ENCODE measurements around the gene TEX2.
"Not testable (repeated sequence)": the region's sequence is repeated elsewhere in the genome, so short reads cannot be mapped to it uniquely, and the experiment has no call there.

The TEX2 gene

DNA sequence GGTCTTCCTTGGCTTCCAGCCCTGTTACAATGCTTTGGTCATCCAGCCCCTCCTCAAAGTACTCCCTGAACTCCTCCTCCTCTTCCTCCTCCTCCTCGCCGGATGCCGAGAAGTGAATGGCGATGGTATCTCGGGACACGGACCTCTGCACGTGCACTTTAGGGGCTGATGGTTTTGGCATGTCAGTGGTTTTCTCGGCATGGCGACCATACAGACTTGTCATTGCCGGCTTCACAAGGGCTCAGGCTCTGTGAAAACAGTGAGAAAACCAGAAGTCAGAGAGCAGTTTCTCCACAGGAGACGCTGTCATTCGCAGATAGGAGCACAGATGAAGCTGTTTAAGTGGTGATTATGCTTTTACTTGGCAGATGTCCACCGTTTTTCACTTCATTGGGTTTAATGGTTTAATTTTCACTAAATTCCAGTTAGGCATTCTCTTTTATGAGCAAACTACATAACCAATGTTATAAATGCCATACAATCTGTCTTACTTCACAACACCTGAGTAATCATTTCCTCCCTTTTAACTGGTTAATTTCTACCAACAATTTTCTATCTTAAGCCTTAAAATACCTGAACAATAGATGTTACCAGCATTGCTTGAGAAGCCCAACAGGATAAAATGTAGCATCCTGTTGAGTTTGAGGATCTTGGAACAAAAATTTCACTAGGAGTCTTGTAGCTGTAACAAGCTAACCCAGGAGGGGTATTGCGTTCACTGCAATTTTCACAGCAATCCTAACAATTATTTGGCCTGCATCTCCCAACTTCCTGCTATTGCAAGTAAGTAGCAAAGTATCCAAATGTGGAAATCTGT is 48.9 kb downstream of the TEX2 start:
- H3K27ac Mint-ChIP-seq: no peak overlapping the region
- H3K27me3 Mint-ChIP-seq: no peaks in the 10 kb centered on the region
- H3K9me3 Mint-ChIP-seq: no peaks in the 10 kb centered on the region
- no peak for ATAC-seq
- DNase-seq: no peak
- peaks cover 41% of the 10 kb centered on the region for H3K4me1 Mint-ChIP-seq
- H3K4me3 Mint-ChIP-seq: no peak overlapping the region

GRCh38 chr17:64212122-64212521 is 50.9 kb downstream of the TEX2 start:
- H3K27me3 Mint-ChIP-seq: no peaks in the 10 kb centered on the region
- H3K4me1 Mint-ChIP-seq: peaks cover 20% of the 10 kb centered on the region
- no peak for ATAC-seq
- H3K27ac Mint-ChIP-seq: no peak overlapping the region
- no peaks in the 10 kb centered on the region for H3K9me3 Mint-ChIP-seq
- no peak for DNase-seq
- no peak overlapping the region for H3K4me3 Mint-ChIP-seq

GRCh38 chr17:64209983-64210382 is 53.1 kb downstream of the TEX2 start:
- H3K27me3 Mint-ChIP-seq: no peaks in the 10 kb centered on the region
- no peak overlapping the region for H3K27ac Mint-ChIP-seq
- no peak for ATAC-seq
- no peak for DNase-seq
- peaks cover 10% of the 10 kb centered on the region for H3K4me1 Mint-ChIP-seq
- H3K9me3 Mint-ChIP-seq: no peaks in the 10 kb centered on the region
- no peak overlapping the region for H3K4me3 Mint-ChIP-seq

GRCh38 chr17:64209356-64209941 is 53.6 kb downstream of the TEX2 start:
- H3K27ac Mint-ChIP-seq: no peak overlapping the region
- H3K9me3 Mint-ChIP-seq: no peaks in the 10 kb centered on the region
- DNase-seq (no peak), ATAC-seq (no peak)
- H3K27me3 Mint-ChIP-seq: no peaks in the 10 kb centered on the region
- H3K4me1 Mint-ChIP-seq: peaks cover 9% of the 10 kb centered on the region
- no peak overlapping the region for H3K4me3 Mint-ChIP-seq

DNA sequence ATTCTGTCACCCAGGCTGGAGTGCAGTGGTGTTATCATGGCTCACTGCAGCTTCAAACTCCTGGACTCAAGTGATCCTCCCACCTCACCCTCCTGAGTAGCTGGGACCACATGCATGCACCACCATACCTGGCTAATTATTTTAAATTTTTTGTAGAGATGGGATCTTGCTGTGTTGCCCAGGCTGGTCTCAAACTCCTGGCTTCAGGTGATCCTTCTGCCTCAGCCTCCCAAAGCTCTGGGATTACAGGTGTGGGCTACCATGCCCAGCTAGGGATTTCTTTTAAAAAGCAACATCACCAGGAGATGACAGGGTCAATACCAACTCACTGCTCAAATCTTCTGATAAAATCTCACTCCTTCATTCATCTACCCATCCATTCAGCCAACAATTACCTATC is 54.4 kb downstream of the TEX2 start:
- not testable (repeated sequence) for H3K27ac Mint-ChIP-seq, H3K9me3 Mint-ChIP-seq, DNase-seq, ATAC-seq, H3K27me3 Mint-ChIP-seq, H3K4me3 Mint-ChIP-seq
- peaks cover 10% of the 10 kb centered on the region for H3K4me1 Mint-ChIP-seq

- DNase-seq: no peak
- ATAC-seq: no peak
- no peak overlapping the region for H3K4me3 Mint-ChIP-seq
- no peak overlapping the region for H3K27ac Mint-ChIP-seq
- peaks cover 39% of the 10 kb centered on the region for H3K4me1 Mint-ChIP-seq
- H3K27me3 Mint-ChIP-seq: no peaks in the 10 kb centered on the region
- no peaks in the 10 kb centered on the region for H3K9me3 Mint-ChIP-seq
Measured at GRCh38 chr17:64205804-64206203, 57.3 kb downstream of the TEX2 start.

- H3K27ac Mint-ChIP-seq: peak overlapping the region in 1 of 2 donors; percentile 90
- peaks cover 46% of the 10 kb centered on the region for H3K4me1 Mint-ChIP-seq
- ATAC-seq (no peak), DNase-seq (no peak)
- H3K9me3 Mint-ChIP-seq: no peaks in the 10 kb centered on the region
- no peak overlapping the region for H3K4me3 Mint-ChIP-seq
- no peaks in the 10 kb centered on the region for H3K27me3 Mint-ChIP-seq
Measured at GRCh38 chr17:64203630-64204029, 59.4 kb downstream of the TEX2 start.

- Mint-ChIP-seq H3K27me3 (no peaks in the 10 kb centered on the region), H3K4me1 (peaks cover 46% of the 10 kb centered on the region), H3K27ac (no peak overlapping the region), H3K9me3 (no peaks in the 10 kb centered on the region), H3K4me3 (peak overlapping the region in 1 of 2 donors; percentile 3)
- DNase-seq (no peak), ATAC-seq (no peak)
Measured at GRCh38 chr17:64202683-64203344, 60.2 kb downstream of the TEX2 start.

DNA sequence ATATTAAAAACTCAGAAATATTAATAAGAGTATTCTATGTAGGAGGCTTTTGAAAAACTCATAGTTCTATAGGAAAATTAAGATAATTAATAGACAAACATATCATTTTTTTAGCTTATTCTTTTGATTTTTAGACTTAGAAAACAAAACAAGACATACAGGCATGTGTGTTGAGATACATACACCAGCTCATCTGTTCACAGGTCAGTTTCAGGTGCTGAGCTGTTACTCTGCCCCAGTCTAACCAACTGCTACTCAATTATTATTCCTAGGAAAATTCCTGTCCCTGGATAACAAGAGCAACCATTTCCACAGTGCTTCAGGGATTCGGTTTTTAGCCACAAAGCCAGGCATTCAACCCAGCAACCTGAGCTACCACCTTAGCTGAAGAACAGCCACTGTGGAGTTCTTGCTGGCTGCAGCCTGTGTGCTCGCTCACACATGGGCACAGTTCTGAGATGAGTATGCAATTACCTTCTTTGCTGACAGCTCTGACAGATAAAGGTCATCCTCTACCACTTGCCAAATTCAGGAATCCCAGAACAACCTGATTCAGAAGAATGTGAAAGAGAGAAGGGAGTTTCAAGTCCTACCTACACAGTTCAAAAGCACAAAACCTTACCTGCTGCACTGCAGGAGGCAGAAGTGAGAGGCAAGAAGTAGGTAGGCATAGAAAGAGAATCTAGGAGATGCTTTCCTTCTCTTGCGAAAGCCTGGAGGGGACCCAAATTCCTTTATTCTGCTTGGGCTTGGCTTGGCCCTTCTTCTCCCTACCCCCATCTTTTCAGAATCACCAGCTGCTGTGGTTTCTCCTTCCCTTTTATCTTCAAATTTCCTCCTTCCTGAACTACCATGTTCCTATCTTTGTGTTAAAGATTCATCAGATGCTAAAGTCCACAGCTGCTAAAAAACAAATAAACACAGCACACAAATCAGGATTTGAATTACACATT is 62.7 kb downstream of the TEX2 start:
- ATAC-seq: peak; percentile 99
- Mint-ChIP-seq H3K4me1 (peaks cover 49% of the 10 kb centered on the region), H3K4me3 (peak overlapping the region in 1 of 2 donors; percentile 20), H3K27me3 (no peaks in the 10 kb centered on the region), H3K9me3 (no peaks in the 10 kb centered on the region), H3K27ac (peak overlapping the region in 1 of 2 donors; percentile 15)
- peak; percentile 9 to 18 for DNase-seq

GRCh38 chr17:64198331-64199090 is 64.5 kb downstream of the TEX2 start:
- H3K27ac Mint-ChIP-seq: no peak overlapping the region

DNA sequence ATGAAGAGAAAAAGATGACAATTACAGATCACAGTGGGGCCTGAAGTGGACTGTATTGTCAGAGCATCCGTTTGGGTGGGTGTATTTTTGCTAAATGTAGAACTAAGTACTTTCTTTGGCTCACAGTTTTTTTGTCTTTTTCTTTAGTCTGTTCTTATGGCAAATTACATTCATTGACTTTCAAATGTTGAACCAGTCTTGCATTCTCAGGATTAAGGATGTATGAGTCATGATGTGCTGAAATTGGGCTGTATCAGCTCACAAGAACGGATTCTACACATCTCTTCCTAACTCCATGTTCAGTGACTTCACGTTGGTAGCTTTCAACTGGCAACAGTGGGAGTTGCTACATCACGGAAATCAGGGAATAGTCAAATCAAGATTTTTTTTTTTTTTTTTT is 66.5 kb downstream of the TEX2 start:
- ATAC-seq: no peak
- no peak for DNase-seq
- H3K27me3 Mint-ChIP-seq: no peaks in the 10 kb centered on the region
- peaks cover 27% of the 10 kb centered on the region for H3K4me1 Mint-ChIP-seq
- no peak overlapping the region for H3K4me3 Mint-ChIP-seq
- H3K27ac Mint-ChIP-seq: no peak overlapping the region
- H3K9me3 Mint-ChIP-seq: no peaks in the 10 kb centered on the region

More at GRCh38 chr17:64198331-64199090, 64.5 kb downstream of the TEX2 start:
- Mint-ChIP-seq H3K4me3 (no peak overlapping the region), H3K27me3 (no peaks in the 10 kb centered on the region), H3K9me3 (no peaks in the 10 kb centered on the region), H3K4me1 (peaks cover 47% of the 10 kb centered on the region)
- DNase-seq (no peak), ATAC-seq (no peak)

DNA sequence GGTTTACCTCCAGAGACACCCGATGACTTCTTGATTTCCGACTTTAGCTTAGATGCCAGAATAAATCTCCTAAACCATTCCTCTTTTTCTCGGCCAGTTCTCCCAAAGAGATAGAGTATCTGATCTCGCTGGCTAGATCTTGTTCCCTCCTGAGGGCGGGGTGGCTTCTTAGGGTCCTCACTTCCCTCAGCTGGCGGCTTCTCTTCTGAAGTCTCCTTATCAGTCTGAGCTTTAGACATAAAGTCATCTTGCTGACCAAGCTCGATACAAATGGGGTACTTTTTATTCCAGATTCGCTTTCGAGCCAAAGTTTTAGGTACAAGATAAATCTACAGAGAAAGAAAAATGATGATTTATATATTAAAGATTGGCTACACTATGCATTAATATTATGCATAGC is 69.5 kb downstream of the TEX2 start:
- Mint-ChIP-seq H3K4me1 (peaks cover 12% of the 10 kb centered on the region), H3K4me3 (no peak overlapping the region), H3K27ac (no peak overlapping the region), H3K9me3 (no peaks in the 10 kb centered on the region), H3K27me3 (no peaks in the 10 kb centered on the region)
- ATAC-seq: no peak
- no peak for DNase-seq

DNA sequence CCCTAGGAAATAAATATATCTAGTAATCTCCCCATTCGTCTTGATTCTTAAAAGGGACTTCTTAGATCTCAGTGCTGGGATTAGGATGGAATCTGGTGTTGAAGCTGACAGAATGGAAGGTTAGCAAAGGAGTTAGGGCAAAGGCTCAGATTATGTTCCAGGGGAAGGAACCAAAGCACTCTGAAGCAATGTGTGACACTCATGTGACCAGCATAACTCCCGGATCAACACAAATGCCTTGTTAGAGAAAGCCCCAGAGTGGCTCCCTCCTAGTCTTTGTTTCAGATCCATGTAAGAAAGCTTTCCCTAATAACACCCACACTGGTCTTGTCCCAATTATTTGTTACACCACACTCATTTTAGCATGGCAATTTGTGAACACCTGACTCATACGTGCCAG is 70.5 kb downstream of the TEX2 start:
- Mint-ChIP-seq H3K4me1 (peaks cover 12% of the 10 kb centered on the region), H3K4me3 (no peak overlapping the region), H3K27ac (no peak overlapping the region), H3K9me3 (no peaks in the 10 kb centered on the region), H3K27me3 (no peaks in the 10 kb centered on the region)
- DNase-seq: no peak
- ATAC-seq: no peak

DNA sequence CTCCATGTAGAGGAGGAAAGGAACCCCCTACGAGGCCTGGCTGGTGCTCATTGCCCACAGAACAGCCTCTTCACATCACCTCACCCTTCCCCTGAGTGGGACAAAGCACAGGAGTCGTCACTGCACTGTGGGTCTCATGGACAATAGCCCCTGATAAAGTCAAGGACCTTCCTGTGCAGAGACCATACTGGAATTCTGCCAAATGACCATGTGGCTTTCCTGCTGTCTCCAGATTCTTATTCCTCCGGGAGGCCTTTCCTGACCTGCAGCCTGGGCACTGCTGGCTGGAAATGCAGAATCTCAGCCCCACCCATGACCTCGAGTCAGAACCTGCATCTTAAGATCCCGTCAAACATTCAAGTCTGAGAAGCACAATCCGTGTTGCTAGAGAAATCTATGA is 72.6 kb downstream of the TEX2 start:
- no peaks in the 10 kb centered on the region for H3K4me1 Mint-ChIP-seq
- DNase-seq: no peak
- H3K9me3 Mint-ChIP-seq: no peaks in the 10 kb centered on the region
- no peak overlapping the region for H3K27ac Mint-ChIP-seq
- H3K27me3 Mint-ChIP-seq: no peaks in the 10 kb centered on the region
- ATAC-seq: no peak
- H3K4me3 Mint-ChIP-seq: no peak overlapping the region

- DNase-seq: no peak
- H3K4me3 Mint-ChIP-seq: no peak overlapping the region
- H3K4me1 Mint-ChIP-seq: peaks cover 12% of the 10 kb centered on the region
- no peaks in the 10 kb centered on the region for H3K27me3 Mint-ChIP-seq
- H3K27ac Mint-ChIP-seq: no peak overlapping the region
- no peak for ATAC-seq
- H3K9me3 Mint-ChIP-seq: no peaks in the 10 kb centered on the region
Measured at GRCh38 chr17:64188088-64188487, 75.0 kb downstream of the TEX2 start.

Measured in stimulated activated naive CD8-positive, alpha-beta T cell treated with anti-CD3 and anti-CD28 coated beads, Interleukin-15, amount 100 ng/mL, for 72 hours (primary cell).